HepG2 (cell line): ENCODE measurements around the gene NAV2. TPM values are rescaled to one million over a fixed set of nuclear protein-coding genes. Genes with fewer than 3 reads are reported as not detected.

ENCODE experiments used
- AGO1 ChIP-seq: fragments of 200-400 bp; formaldehyde crosslinking; IDR thresholded peaks from 2 replicates; pipeline ENCODE4 v1.6.1; 2017; ENCODE audit warnings: mild to moderate bottlenecking, low read depth, low read length, moderate library complexity; ENCODE audit not compliant: poor library complexity, severe bottlenecking
- ATM ChIP-seq: fragments of 450-650 bp; IDR thresholded peaks from 2 replicates; pipeline ENCODE4 v1.7.1; 2017; ENCODE audit warnings: mild to moderate bottlenecking, borderline replicate concordance
- BRCA1 ChIP-seq: sonication (generic); formaldehyde crosslinking; IDR thresholded peaks from 2 replicates; pipeline ENCODE4 v1.4.0; 2020; ENCODE audit warnings: missing genetic modification reagents
- EP300 ChIP-seq, 3 experiments: sonication (generic) in 1 of 3; formaldehyde crosslinking in 1 of 3; IDR thresholded peaks; 2 replicates each; pipeline versions ENCODE4 v1.5.1 to v1.6.1; 2011 to 2020; ENCODE audit warnings: low read depth in 2 of 3, low read length in 2 of 3, borderline replicate concordance in 1 of 3, improper control_type of control experiment in 1 of 3, mild to moderate bottlenecking in 1 of 3, missing genetic modification reagents in 1 of 3, moderate library complexity in 1 of 3
- EZH2 ChIP-seq: conservative IDR thresholded peaks from 2 replicates; pipeline ENCODE4 v1.6.1; 2012; ENCODE audit warnings: mild to moderate bottlenecking, low read depth, low read length, moderate library complexity
- IRF9 ChIP-seq: sonication (generic); formaldehyde crosslinking; IDR thresholded peaks from 2 replicates; pipeline ENCODE4 v1.8.0; 2022; ENCODE audit warnings: missing genetic modification reagents, mild to moderate bottlenecking, borderline replicate concordance
- KDM6A ChIP-seq: IDR thresholded peaks from 2 replicates; pipeline ENCODE4 v1.6.1; 2016; ENCODE audit warnings: low read depth
- MED8 ChIP-seq: sonication (generic); formaldehyde crosslinking; IDR thresholded peaks from 2 replicates; pipeline ENCODE4 v1.8.1; 2023; ENCODE audit warnings: mild to moderate bottlenecking, missing genetic modification reagents; ENCODE audit not compliant: insufficient replicate concordance
- NR2F1 ChIP-seq, 2 experiments: fragments of 450-650 bp in 1 of 2; formaldehyde crosslinking in 1 of 2; IDR thresholded peaks; 2 replicates each; pipeline versions ENCODE4 v1.5.0 to v1.6.1; 2016 to 2020; ENCODE audit warnings: mild to moderate bottlenecking in 1 of 2, missing compliant biosample characterization in 1 of 2, missing genetic modification reagents in 1 of 2, moderate library complexity in 1 of 2
- POLR2G ChIP-seq: fragments of 200-400 bp; formaldehyde crosslinking; IDR thresholded peaks from 2 replicates; pipeline ENCODE4 v1.6.1; 2018; ENCODE audit warnings: mild to moderate bottlenecking, low read depth, low read length, moderate library complexity
- RBAK ChIP-seq: sonication (generic); formaldehyde crosslinking; IDR thresholded peaks from 2 replicates; pipeline ENCODE4 v1.5.1; 2020; ENCODE audit warnings: mild to moderate bottlenecking, missing genetic modification reagents
- SRF ChIP-seq: IDR thresholded peaks from 2 replicates; pipeline ENCODE4 v1.6.1; 2011; ENCODE audit warnings: mild to moderate bottlenecking, low read depth, low read length, moderate library complexity
- STAT5B ChIP-seq: sonication (generic); formaldehyde crosslinking; IDR thresholded peaks from 2 replicates; pipeline ENCODE4 v1.4.0; 2020; ENCODE audit warnings: missing genetic modification reagents
- TARDBP ChIP-seq: sonication (generic); formaldehyde crosslinking; IDR thresholded peaks from 2 replicates; pipeline ENCODE4 v1.8.0; 2022; ENCODE audit warnings: mild to moderate bottlenecking, missing genetic modification reagents
- TCF12 ChIP-seq, 2 experiments: fragments of 450-650 bp in 1 of 2; sonication (generic) in 1 of 2; formaldehyde crosslinking in 1 of 2; IDR thresholded peaks; 2 replicates each; pipeline versions ENCODE4 v1.6.1 to v1.8.0; 2017 to 2022; ENCODE audit warnings: antibody characterized with exemption in 1 of 2, mild to moderate bottlenecking in 1 of 2, missing genetic modification reagents in 1 of 2, moderate library complexity in 1 of 2
- TFE3 ChIP-seq: IDR thresholded peaks from 2 replicates; pipeline ENCODE4 v1.6.1; 2016
- THAP8 ChIP-seq: sonication (generic); formaldehyde crosslinking; IDR thresholded peaks from 2 replicates; pipeline ENCODE4 v1.5.1; 2020; ENCODE audit warnings: missing genetic modification reagents, mild to moderate bottlenecking, borderline replicate concordance
- ZNF263 ChIP-seq: sonication (generic); formaldehyde crosslinking; IDR thresholded peaks from 2 replicates; pipeline ENCODE4 v1.4.0; 2020; ENCODE audit warnings: missing genetic modification reagents
- ZNF496 ChIP-seq: sonication (generic); formaldehyde crosslinking; IDR thresholded peaks from 2 replicates; pipeline ENCODE4 v1.8.1; 2023; ENCODE audit warnings: mild to moderate bottlenecking, moderate library complexity, missing genetic modification reagents; ENCODE audit not compliant: insufficient replicate concordance
- ZNF513 ChIP-seq: sonication (generic); formaldehyde crosslinking; conservative IDR thresholded peaks from 2 replicates; pipeline ENCODE4 v1.5.0; 2020; ENCODE audit warnings: missing genetic modification reagents
- ZNF670 ChIP-seq: sonication (generic); formaldehyde crosslinking; IDR thresholded peaks from 2 replicates; pipeline ENCODE4 v1.8.0; 2022; ENCODE audit warnings: mild to moderate bottlenecking, missing genetic modification reagents, borderline replicate concordance
- ZNF672 ChIP-seq: sonication (generic); formaldehyde crosslinking; IDR thresholded peaks from 2 replicates; pipeline ENCODE4 v1.8.1; 2022; ENCODE audit warnings: missing genetic modification reagents
- ZSCAN12 ChIP-seq: sonication (generic); formaldehyde crosslinking; IDR thresholded peaks from 2 replicates; pipeline ENCODE4 v1.9.0; 2021; ENCODE audit warnings: mild to moderate bottlenecking, missing genetic modification reagents
- polyA plus RNA-seq, 8 experiments: library from polyadenylated mRNA; depleted of rRNA in 3 of 8; stranded (reverse) in 7 of 8; unstranded in 1 of 8; fragments of >200 nt; fragmentation: Illumina TruSeq in 4 of 8; extraction: Trizol in 4 of 8; gene quantifications; 2 replicates each; pipeline versions ENCODE4 v1.2.1 to v1.2.3, GENCODE V29; 2011 to 2016; ENCODE audit warnings: low read depth in 4 of 8, missing spikeins in 1 of 8, mixed read lengths in 1 of 8; ENCODE audit not compliant: insufficient read depth in 1 of 8
- total RNA-seq, 5 experiments: library from RNA; depleted of rRNA; stranded (reverse); fragments of >200 nt; fragmentation: Illumina TruSeq; extraction: Trizol; gene quantifications; 2 replicates each; pipeline ENCODE4 v1.2.3, GENCODE V29; 2016; ENCODE audit warnings: low read depth in 1 of 5

The NAV2 gene
- total and polyA plus RNA-seq, 2 of the 13 experiments (the other 11 are each of a cell fraction or from before 2014, with no cell fraction given), result 9.3 to 34.6 TPM

- TF ChIP-seq EP300 (IDR thresholded peaks at IDR 0.05; ENCODE audit: low read depth in 2 of 2, low read length in 2 of 2) (peak in 1 of 2 experiments; percentile 71; a peak in 2 of 4 replicates), EP300 (CRISPR knock-in tag; IDR thresholded peaks at IDR 0.05; ENCODE audit: borderline replicate concordance) (no peak), TFE3 (CRISPR knock-in tag) (no peak), MED8 (CRISPR knock-in tag) (no peak), AGO1 (no peak), ATM (no peak), ZNF670 (no peak; the same call in 1 of the 2 replicates), STAT5B (no peak), RBAK (CRISPR knock-in tag) (no peak), IRF9 (0 out of 2 replicates have a peak, but pooled peaks have one; percentile 19), TARDBP (CRISPR knock-in tag) (no peak; the same call in 1 of the 2 replicates), ZNF672 (CRISPR knock-in tag) (no peak), NR2F1 (CRISPR knock-in tag; IDR thresholded peaks at IDR 0.05) (peak in 1 of 2 experiments; percentile 63; a peak in 2 of 4 replicates), SRF (peak; percentile 93), EZH2 (no peak), THAP8 (CRISPR knock-in tag) (no peak), TCF12 (IDR thresholded peaks at IDR 0.05) (no peak), TCF12 (CRISPR knock-in tag; IDR thresholded peaks at IDR 0.05) (no peak), ZSCAN12 (CRISPR knock-in tag) (no peak), KDM6A (no peak), ZNF263 (CRISPR knock-in tag) (no peak; the same call in 1 of the 2 replicates), POLR2G (peak; percentile 57), ZNF513 (CRISPR knock-in tag) (no peak), BRCA1 (CRISPR knock-in tag) (no peak), ZNF496 (no peak)
Observed at GRCh38 chr11:20002312-20003216, 289.9 kb downstream of the NAV2 start (continued).
